ENCODE measurements around the gene HSPB1.
"Not testable (repeated sequence)": the region's sequence is repeated elsewhere in the genome, so short reads cannot be mapped to it uniquely, and the experiment has no call there.

The HSPB1 gene

GRCh38 chr7:76302347-76303201, at the start of gene HSPB1:
TSS of gene HSPB1 (plus strand) at chr7:76302673. CDS start at chr7:76302713, 40 bp downstream.
- DNase-seq (ENCODE audit: low spot score) = peak; percentile 93

GRCh38 chr7:76254781-76255180, 47.7 kb upstream of the HSPB1 start:
- no peak for DNase-seq (ENCODE audit: low spot score)

- no peak for DNase-seq (ENCODE audit: low spot score)
These were observed 44.5 kb upstream of the HSPB1 start for GRCh38 chr7:76257973-76258372.

GRCh38 chr7:76259124-76260093, 43.1 kb upstream of the HSPB1 start:
- DNase-seq (ENCODE audit: low spot score) = no peak

- DNase-seq (ENCODE audit: low spot score) = peak; percentile 69
These were observed 42.2 kb upstream of the HSPB1 start for GRCh38 chr7:76260171-76260703.

- no peak for DNase-seq (ENCODE audit: low spot score)
These were observed 41.1 kb upstream of the HSPB1 start for GRCh38 chr7:76261329-76261728.

- DNase-seq (ENCODE audit: low spot score) = no peak
These were observed 40.5 kb upstream of the HSPB1 start for GRCh38 chr7:76261931-76262330.

GRCh38 chr7:76262683-76263402, 39.6 kb upstream of the HSPB1 start:
- peak; percentile 95 for DNase-seq (ENCODE audit: low spot score)

- no peak for DNase-seq (ENCODE audit: low spot score)
These were observed 37.2 kb upstream of the HSPB1 start for GRCh38 chr7:76265299-76265698.

- no peak for DNase-seq (ENCODE audit: low spot score)
These were observed 35.2 kb upstream of the HSPB1 start for GRCh38 chr7:76267107-76267893.

- no peak for DNase-seq (ENCODE audit: low spot score)
These were observed 34.6 kb upstream of the HSPB1 start for GRCh38 chr7:76267894-76268183.

- no peak for DNase-seq (ENCODE audit: low spot score)
These were observed 34.1 kb upstream of the HSPB1 start for GRCh38 chr7:76268376-76268775.

- DNase-seq (ENCODE audit: low spot score) = no peak
These were observed 32.6 kb upstream of the HSPB1 start for GRCh38 chr7:76269895-76270294.

- not testable (repeated sequence) for DNase-seq (ENCODE audit: low spot score)
These were observed 31.1 kb upstream of the HSPB1 start for GRCh38 chr7:76271384-76271783.

GRCh38 chr7:76272142-76272541, 30.3 kb upstream of the HSPB1 start:
- DNase-seq (ENCODE audit: low spot score) = no peak

GRCh38 chr7:76272851-76273497, 29.5 kb upstream of the HSPB1 start:
- no peak for DNase-seq (ENCODE audit: low spot score)

- DNase-seq (ENCODE audit: low spot score) = no peak
These were observed 29.0 kb upstream of the HSPB1 start for GRCh38 chr7:76273503-76273902.

- DNase-seq (ENCODE audit: low spot score) = peak; percentile 42
These were observed 23.9 kb upstream of the HSPB1 start for GRCh38 chr7:76278540-76278939.

- DNase-seq (ENCODE audit: low spot score) = no peak
These were observed 22.1 kb upstream of the HSPB1 start for GRCh38 chr7:76280408-76280807.

- DNase-seq (ENCODE audit: low spot score) = no peak
These were observed 21.3 kb upstream of the HSPB1 start for GRCh38 chr7:76281006-76281705.
